ENCODE results near the gene HMCES.

- TF ChIP-seq CTCF (IDR thresholded peaks at IDR 0.05 in 8 of 11, conservative IDR thresholded peaks at IDR 0.05 in 3 of 11), result no peak
- TF ChIP-seq POLR2A (IDR thresholded peaks at IDR 0.05), result no peak
- no peak for TF ChIP-seq POLR2AphosphoS5 (IDR thresholded peaks at IDR 0.05)
Observed at GRCh38 chr3:129246636-129247035, 32.0 kb upstream of the HMCES start.

Data from spleen (tissue), 7 donors.